ENCODE data around the gene FCSK. TPM values are rescaled to one million over a fixed set of nuclear protein-coding genes. Genes with fewer than 3 reads are reported as not detected.

Gene FCSK
- total and polyA plus RNA-seq, 2 of the 13 experiments (the other 11 are each of a cell fraction or from before 2014, with no cell fraction given): 9.1 to 19.2 TPM

DNA sequence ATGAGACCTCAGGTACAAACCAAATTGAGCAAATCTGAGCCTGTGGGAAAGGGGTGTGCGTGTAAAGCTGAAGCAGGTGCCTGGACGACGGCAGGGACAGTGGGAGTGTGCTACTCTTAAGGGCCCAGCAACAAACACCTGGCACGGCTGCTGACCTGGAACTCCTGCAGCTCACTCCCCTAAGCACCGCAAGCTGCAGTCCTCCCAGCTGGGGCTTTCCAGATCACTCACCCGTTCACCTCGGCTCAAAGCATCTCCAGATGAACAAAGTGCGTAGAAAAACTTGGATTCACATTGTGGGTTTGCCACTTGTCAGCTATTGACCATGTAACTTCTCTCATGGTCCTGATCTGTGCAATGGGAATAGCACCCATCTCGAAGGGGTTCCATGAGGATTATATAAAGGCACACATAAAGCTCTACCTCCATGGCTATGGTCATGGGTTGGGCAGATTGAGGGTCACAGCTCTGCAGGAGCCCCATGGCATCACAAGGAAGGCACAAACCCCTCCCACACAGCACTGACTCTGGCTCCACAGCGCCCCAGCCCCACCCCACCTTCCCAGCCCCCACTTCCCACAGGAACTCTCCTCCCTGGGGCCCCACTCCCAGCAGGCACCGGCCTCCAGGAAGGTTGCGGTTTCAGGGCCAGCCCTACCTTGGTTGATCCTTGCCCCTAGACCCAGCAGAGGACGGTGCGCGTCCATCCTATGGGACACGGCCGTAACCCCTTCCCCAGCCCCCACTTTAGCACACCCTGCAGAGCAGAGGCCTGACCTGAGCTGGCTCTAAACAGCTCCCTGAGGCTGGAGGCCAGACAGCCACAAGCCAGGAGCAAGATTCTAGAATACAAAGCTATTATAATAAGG, 37.4 kb upstream of the FCSK start (continued):
- TF ChIP-seq, protein P1, sequence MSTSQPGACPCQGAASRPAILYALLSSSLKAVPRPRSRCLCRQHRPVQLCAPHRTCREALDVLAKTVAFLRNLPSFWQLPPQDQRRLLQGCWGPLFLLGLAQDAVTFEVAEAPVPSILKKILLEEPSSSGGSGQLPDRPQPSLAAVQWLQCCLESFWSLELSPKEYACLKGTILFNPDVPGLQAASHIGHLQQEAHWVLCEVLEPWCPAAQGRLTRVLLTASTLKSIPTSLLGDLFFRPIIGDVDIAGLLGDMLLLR (CRISPR knock-in tag; IDR thresholded peaks at IDR 0.05): no peak
- TF ChIP-seq, protein P2, sequence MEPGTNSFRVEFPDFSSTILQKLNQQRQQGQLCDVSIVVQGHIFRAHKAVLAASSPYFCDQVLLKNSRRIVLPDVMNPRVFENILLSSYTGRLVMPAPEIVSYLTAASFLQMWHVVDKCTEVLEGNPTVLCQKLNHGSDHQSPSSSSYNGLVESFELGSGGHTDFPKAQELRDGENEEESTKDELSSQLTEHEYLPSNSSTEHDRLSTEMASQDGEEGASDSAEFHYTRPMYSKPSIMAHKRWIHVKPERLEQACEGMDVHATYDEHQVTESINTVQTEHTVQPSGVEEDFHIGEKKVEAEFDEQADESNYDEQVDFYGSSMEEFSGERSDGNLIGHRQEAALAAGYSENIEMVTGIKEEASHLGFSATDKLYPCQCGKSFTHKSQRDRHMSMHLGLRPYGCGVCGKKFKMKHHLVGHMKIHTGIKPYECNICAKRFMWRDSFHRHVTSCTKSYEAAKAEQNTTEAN (CRISPR knock-in tag; conservative IDR thresholded peaks at IDR 0.05): no peak
- TF ChIP-seq, protein P3, sequence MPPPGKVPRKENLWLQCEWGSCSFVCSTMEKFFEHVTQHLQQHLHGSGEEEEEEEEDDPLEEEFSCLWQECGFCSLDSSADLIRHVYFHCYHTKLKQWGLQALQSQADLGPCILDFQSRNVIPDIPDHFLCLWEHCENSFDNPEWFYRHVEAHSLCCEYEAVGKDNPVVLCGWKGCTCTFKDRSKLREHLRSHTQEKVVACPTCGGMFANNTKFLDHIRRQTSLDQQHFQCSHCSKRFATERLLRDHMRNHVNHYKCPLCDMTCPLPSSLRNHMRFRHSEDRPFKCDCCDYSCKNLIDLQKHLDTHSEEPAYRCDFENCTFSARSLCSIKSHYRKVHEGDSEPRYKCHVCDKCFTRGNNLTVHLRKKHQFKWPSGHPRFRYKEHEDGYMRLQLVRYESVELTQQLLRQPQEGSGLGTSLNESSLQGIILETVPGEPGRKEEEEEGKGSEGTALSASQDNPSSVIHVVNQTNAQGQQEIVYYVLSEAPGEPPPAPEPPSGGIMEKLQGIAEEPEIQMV (CRISPR knock-in tag; IDR thresholded peaks at IDR 0.05; ENCODE audit: low read depth): 0 out of 2 replicates have a peak, but pooled peaks have one; percentile 49
- TF ChIP-seq KDM1A (CRISPR knock-in tag; IDR thresholded peaks at IDR 0.05): no peak
- no peak for TF ChIP-seq ZFP90 (CRISPR knock-in tag; IDR thresholded peaks at IDR 0.05; ENCODE audit: borderline replicate concordance)
- peak; percentile 19; the same call in 1 of the 2 replicates for TF ChIP-seq SMC3 (IDR thresholded peaks at IDR 0.05; ENCODE audit: low read length)
- TF ChIP-seq ZNF12 (CRISPR knock-in tag; IDR thresholded peaks at IDR 0.05): no peak
- TF ChIP-seq ZNF766 (CRISPR knock-in tag; IDR thresholded peaks at IDR 0.05; ENCODE audit: borderline replicate concordance): no peak
- TF ChIP-seq SRSF4 (IDR thresholded peaks at IDR 0.05; ENCODE audit: low read depth, low read length, poor library complexity, severe bottlenecking): no peak
- no peak for TF ChIP-seq THYN1 (CRISPR knock-in tag; IDR thresholded peaks at IDR 0.05; ENCODE audit: borderline replicate concordance, low read depth)
- TF ChIP-seq JARID2 (CRISPR knock-in tag; IDR thresholded peaks at IDR 0.05; ENCODE audit: insufficient replicate concordance): no peak
- peak; percentile 33 for TF ChIP-seq ZEB1 (IDR thresholded peaks at IDR 0.05; ENCODE audit: insufficient replicate concordance, low read depth)
- no peak for TF ChIP-seq SMAD3 (CRISPR knock-in tag; IDR thresholded peaks at IDR 0.05)
- TF ChIP-seq CBX2 (IDR thresholded peaks at IDR 0.05; ENCODE audit: low read depth, low read length): no peak
- TF ChIP-seq CBX2 (CRISPR knock-in tag; IDR thresholded peaks at IDR 0.05; ENCODE audit: low read depth): no peak
- TF ChIP-seq, protein P4, sequence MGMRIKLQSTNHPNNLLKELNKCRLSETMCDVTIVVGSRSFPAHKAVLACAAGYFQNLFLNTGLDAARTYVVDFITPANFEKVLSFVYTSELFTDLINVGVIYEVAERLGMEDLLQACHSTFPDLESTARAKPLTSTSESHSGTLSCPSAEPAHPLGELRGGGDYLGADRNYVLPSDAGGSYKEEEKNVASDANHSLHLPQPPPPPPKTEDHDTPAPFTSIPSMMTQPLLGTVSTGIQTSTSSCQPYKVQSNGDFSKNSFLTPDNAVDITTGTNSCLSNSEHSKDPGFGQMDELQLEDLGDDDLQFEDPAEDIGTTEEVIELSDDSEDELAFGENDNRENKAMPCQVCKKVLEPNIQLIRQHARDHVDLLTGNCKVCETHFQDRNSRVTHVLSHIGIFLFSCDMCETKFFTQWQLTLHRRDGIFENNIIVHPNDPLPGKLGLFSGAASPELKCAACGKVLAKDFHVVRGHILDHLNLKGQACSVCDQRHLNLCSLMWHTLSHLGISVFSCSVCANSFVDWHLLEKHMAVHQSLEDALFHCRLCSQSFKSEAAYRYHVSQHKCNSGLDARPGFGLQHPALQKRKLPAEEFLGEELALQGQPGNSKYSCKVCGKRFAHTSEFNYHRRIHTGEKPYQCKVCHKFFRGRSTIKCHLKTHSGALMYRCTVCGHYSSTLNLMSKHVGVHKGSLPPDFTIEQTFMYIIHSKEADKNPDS (CRISPR knock-in tag; IDR thresholded peaks at IDR 0.05): no peak
- TF ChIP-seq, protein P5, sequence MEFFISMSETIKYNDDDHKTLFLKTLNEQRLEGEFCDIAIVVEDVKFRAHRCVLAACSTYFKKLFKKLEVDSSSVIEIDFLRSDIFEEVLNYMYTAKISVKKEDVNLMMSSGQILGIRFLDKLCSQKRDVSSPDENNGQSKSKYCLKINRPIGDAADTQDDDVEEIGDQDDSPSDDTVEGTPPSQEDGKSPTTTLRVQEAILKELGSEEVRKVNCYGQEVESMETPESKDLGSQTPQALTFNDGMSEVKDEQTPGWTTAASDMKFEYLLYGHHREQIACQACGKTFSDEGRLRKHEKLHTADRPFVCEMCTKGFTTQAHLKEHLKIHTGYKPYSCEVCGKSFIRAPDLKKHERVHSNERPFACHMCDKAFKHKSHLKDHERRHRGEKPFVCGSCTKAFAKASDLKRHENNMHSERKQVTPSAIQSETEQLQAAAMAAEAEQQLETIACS (CRISPR knock-in tag; IDR thresholded peaks at IDR 0.05): no peak
- TF ChIP-seq ZNF446 (CRISPR knock-in tag; IDR thresholded peaks at IDR 0.05): no peak
- TF ChIP-seq MYC (CRISPR knock-in tag; IDR thresholded peaks at IDR 0.05; ENCODE audit: borderline replicate concordance): peak; percentile 34; the same call in 1 of the 2 replicates
- TF ChIP-seq, protein P6, sequence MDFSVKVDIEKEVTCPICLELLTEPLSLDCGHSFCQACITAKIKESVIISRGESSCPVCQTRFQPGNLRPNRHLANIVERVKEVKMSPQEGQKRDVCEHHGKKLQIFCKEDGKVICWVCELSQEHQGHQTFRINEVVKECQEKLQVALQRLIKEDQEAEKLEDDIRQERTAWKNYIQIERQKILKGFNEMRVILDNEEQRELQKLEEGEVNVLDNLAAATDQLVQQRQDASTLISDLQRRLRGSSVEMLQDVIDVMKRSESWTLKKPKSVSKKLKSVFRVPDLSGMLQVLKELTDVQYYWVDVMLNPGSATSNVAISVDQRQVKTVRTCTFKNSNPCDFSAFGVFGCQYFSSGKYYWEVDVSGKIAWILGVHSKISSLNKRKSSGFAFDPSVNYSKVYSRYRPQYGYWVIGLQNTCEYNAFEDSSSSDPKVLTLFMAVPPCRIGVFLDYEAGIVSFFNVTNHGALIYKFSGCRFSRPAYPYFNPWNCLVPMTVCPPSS (IDR thresholded peaks at IDR 0.05): no peak

Data from HepG2 (cell line).